HG03460 (cell line): ENCODE results near the gene BTBD9.

Experiments used
- ATAC-seq: cut with Tn5 transposase; IDR thresholded peaks from one replicate; pipeline ENCODE4 v1.9.1; 2021; ENCODE audit not compliant: unreplicated experiment

BTBD9 gene

DNA sequence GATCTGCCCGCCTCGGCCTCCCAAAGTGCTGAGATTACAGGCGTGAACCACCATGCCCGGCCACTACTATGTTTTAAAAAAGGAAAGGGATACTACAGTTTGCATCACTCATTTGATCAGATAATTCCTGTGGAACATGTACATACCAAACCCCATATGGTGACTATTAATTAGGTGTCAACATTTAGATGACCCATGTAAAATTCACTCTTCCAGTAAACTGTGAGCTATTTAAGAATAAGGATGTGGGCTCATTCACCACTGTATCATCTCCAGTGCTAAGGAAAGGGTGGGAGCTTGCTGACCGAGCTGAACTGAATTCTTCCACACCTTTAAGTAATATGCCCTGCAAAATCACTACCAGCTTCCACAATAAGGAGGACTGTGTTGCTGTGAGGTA, 127.5 kb downstream of the BTBD9 start:
- ATAC-seq, result no peak

DNA sequence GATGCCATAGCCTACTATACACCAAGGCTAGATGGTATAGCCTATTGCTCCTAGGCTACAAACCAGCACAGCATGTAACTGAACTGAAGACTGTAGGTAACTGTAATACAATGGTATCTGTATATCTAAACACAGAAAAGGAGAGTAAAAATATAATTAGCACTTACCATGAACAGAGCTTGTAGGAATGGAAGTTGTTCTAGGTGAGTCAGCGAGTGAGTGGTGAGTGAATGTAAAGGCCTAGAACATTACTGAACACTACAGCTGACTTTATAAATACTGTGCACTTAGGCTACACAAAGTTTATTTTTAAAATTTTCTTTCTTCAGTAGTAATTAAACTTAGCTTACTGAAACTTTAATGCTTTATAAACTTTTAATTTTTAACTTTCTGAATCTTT, 129.5 kb downstream of the BTBD9 start:
- ATAC-seq, result no peak

GRCh38 chr6:38509713-38510112, 130.0 kb downstream of the BTBD9 start:
- no peak for ATAC-seq

DNA sequence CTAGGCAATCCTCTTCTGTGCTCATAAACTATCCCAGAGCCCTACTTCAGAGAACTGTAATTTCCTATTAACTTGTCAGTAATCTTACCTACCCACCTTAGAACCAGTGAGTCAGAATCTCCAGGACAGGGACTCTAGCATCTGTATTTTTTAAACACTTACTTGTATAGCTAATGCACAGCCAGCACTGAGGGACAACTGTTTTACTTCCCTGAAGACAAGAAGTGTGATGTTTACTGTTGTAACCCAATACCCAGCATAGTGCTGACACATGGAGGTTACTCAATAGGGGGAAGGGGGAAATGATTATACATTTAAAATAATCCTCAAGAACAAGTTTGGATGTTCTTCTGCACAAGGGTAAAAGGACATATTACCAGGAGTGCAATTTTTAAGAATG, 130.8 kb downstream of the BTBD9 start:
- no peak for ATAC-seq

DNA sequence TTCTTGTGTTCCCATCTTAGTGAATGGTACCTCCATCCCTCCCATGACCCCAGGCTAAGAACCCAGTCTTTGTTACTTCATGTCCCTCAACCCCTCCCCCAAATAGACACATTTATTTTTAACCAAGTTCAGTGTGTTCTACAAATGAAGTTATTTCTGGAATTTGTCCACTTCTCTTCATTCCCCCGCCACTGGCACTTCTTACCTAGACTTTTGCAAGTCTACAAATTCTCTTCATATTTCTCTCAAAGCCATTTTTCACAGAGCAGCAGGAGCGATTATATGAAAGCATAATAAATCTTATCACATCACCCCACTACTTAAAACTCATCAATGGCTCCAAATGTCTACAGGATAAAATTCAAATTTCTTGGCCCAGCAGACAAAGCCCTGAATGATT, 131.4 kb downstream of the BTBD9 start:
- no peak for ATAC-seq

- ATAC-seq, result no peak
Observed at GRCh38 chr6:38507173-38507572, 132.6 kb downstream of the BTBD9 start.

DNA sequence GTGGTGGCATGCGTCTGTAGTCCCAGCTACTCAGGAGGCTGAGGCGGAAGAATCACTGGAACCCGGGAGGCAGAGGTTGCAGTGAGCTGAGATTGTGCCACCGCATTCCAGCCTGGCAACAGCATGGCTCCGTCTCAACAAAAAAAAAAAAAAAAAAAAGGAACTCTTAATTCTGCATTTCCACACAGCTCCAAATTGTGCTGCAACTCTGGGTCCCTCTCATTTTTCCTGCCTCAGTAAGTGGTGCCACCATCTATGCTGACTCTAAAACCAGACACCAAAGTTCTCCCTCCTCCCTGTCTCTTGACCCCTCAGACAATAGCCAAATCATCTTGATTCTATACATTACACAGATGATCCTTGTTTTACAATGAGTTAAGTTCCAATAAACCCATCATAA, 133.9 kb downstream of the BTBD9 start:
- no peak for ATAC-seq

DNA sequence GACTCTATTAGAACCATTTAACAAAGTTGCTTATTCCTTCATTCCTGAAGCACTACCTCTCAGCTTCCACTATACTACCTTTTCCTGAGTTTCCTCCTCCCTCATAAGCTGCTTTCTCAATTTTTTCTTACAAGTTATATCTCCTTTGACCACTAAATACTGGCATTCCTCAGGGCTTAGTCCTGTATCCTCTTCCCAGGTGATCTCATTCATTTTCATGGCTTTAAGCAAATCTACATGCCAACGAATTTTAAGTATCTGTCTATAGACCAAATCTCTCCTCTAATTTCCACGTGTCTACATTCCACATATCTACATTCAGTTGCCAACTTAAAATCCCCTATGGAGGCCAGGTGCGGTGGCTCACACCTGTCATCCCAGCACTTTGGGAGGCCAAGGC, 134.7 kb downstream of the BTBD9 start:
- no peak for ATAC-seq

- ATAC-seq, result no peak
Observed at GRCh38 chr6:38503960-38504682, 135.6 kb downstream of the BTBD9 start.

DNA sequence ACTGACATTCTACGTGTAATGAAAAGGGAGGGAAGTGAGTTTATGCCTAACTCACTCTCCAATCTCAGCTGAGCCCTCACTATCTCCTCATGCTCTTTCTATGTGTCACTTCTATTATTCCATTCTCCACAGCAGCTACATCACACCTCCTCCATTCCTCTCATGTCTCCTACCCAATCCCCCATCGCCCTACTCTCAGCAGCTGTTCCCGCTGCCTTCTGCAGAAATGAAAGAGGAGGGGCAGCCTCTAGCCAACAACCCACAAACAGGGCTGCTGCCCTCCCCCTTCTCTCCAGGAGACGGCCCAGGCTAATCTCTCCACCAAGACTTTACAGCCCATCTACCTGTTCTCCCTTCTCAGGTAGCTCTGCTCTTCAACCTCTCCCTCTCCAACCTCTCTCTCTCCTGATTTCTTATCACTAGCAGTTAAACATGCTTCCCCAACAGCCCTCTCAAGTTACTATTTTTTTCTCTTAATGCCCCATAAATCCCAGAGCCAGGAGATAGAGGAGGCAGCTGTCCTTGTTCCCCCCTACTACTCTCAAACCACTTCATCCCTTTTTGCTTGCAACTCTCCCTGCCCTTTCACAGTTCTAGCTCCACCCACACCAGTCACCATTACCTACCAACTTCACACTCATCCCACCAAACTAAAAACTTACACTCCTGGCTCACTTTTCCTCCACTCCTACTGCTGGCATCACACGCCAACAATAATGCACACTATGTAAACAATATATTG, 136.5 kb downstream of the BTBD9 start:
- no peak for ATAC-seq

- ATAC-seq, result no peak
Observed at GRCh38 chr6:38502423-38502822, 137.3 kb downstream of the BTBD9 start.

DNA sequence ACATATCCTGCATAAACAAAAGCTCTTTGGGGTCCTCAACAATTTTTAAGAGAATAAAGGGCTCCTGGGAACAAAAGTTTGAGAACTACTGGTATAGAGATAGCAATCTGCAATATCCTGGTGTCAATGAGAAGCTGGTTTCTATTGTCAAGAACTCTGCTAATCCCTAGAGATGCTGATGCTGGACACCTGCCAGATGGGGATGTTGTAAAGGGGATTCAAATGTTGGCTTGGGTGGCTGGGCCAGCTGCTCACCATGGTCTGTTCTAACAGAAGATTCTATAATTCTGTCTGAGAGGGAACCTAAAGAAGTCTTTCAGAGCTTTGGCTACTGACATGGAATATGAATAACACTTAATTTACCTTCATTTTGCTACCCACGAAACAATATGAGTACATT, 137.8 kb downstream of the BTBD9 start:
- ATAC-seq, result no peak

- ATAC-seq, result no peak
Observed at GRCh38 chr6:38499529-38500096, 140.1 kb downstream of the BTBD9 start.

DNA sequence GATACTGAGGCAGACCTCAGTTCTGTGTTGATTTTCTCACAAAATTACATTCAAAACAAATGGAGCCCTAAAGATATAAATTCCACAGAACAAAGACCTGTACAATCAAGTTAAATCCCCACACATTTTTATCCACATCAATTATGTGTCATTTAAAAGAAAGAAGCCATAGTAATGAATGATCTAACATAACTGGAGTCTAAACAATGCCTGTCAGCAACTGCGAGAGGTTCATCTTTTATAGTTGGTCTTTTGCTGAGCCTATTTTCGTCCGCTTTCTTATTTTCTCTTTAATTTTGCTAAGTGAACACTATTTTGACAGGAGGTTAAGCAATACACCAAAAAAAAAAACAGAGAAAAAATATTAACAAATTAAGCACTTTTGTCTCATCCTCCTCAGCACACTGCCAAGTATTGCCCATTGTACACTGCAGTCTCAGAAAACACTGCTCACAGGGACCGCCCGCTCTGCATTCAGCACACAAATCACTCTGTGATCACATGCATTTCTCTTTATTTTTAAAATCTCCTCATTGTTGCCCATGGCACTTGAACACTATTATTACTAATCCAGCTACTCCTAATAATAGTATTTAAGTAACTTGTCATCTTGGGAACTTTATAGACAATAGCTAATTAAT, 140.8 kb downstream of the BTBD9 start:
- no peak for ATAC-seq

GRCh38 chr6:38498085-38498484, 141.6 kb downstream of the BTBD9 start:
- ATAC-seq, result no peak

DNA sequence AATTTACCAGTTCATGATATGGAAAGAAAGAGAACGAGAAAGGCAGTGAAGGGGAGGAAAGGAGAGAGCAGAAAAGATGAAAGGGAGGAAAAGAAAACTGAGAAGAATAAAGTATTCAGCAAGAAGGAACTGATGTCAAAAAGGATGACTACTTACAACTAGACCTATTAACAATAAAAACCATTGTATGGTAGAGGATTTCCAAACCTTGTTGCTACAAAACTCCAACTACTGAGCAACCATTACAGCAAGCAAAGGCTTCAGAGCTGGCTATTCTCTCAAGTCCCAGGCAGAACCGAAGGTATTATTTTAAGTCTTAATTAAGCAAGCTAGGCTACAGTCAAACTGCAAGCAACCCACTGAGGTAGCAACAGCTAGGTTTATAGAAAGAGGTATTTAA, 142.2 kb downstream of the BTBD9 start:
- ATAC-seq, result no peak

DNA sequence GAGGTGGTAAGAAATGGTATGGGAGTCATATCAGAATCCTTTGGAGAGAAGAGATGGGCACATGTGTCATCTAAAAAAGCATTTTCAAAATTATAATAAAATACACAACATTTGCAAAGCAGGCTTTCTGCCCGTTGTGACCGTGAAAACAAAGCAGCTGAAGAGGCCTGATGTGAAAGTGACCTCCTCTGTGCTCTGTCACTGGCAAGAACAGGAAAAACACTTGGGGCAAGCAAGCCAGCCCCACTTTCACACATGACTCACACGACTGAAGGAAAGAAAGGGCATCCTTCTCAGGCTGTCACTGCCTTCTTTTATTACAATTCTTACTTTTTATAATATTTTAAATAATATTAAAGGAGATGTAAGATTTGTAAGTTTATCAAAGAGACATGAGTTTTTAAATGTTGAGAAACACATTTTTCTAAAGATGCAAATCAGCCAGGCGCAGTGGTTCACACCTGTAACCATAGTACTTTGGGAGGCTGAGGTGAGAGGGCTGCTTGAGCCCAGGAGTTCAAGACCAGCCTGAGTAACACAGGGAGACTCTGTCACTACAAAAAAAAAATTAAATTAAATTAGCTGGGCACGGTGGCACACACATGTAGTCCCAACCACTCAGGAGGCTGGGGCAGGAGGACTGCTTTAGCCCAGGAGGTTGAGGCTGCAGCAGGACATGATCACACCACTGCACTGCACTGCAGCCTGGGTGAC, 143.7 kb downstream of the BTBD9 start:
- no peak for ATAC-seq

GRCh38 chr6:38495518-38495917, 144.2 kb downstream of the BTBD9 start:
- no peak for ATAC-seq

DNA sequence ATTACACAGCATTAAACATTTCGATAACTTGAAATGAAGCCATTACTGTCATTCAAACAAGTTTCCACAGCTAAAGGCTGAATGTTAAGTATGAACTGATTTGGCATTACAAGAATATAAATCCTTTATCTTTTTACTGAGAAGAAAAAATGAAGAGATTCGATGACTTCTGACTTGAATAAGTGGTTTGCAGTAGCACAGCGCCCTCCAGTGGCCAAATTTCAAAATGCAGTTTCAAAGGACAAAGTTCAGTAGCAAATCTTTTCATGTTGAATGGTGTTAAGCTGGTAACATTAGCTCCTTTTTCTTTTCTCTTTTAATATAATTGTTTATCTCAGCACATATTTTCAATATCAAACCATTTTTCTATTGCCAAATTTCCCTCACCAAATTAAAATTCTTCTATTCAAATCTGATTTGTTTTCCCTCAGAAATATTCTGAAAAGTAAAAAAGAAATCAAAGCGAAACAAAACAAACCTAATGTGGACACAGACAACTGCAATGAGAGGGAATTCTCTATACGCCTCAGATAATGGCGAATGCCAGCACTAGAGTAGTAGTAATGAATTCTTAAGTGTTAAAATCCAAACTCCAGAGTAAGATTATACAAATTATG, 145.7 kb downstream of the BTBD9 start:
- no peak for ATAC-seq

DNA sequence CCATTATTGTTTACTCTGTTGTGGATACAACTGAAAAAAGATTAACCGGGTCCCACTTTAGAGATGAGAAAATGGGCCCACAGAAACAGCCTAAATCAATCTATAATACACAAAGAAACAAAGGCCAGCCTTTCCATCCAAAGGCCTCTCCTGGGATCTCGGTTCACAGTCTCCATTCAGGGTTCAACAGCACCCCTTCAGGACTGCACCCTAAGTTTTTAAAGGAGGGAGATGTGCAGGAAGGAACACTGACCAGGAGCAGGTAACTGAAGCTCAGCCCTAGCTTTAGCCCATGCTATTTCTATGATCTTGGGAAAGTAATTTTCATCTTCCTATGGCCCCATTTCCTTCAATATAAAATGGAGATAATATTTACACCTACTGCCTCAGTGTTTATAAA, 147.7 kb downstream of the BTBD9 start:
- no peak for ATAC-seq

DNA sequence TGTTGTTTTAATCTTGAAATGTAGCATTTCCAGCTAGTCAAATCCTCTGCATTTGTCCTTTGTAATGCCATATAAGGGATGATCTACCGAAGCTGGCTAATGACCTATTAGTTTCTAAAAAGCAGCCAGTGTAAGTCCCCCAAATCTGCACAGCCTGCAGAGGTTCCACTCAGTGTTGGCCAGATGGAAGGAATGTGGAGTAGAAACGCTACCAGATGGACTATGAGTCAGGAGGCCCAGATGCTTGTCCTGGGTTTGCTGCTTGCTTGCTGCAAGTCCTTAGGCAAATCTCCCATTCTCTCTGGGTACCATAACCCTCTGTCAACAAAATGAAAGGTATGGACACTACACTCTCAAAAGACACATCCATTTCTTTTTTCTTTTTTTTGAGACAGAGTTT, 149.8 kb downstream of the BTBD9 start:
- ATAC-seq, result no peak
